Activated naive CD4-positive, alpha-beta T cell treated with anti-CD3 and anti-CD28 coated beads, Interleukin-2, amount 50 U/mL, for 72 hours (primary cell): ENCODE measurements around the gene FREM1. TPM values are rescaled to one million over a fixed set of nuclear protein-coding genes. Genes with fewer than 3 reads are reported as not detected.

Experiments
- ATAC-seq, 2 donors: fragments of 150-1000 bp; cut with Tn5 transposase; 2 replicates each; pipeline ENCODE4 v1.10.0; 2021; ENCODE audit warnings: mild to moderate bottlenecking in 2 of 2, moderate library complexity in 2 of 2
- DNase-seq, 2 donors: peaks; one replicate each; pipeline ENCODE4 v3.0.0; 2021 to 2022; ENCODE audit warnings: low spot score in 2 of 2
- H3K27ac Mint-ChIP-seq, 2 donors: one replicate each; pipeline ENCODE4 v1.8.0; 2022; ENCODE audit warnings: mild to moderate bottlenecking in 2 of 2, mixed read lengths in 2 of 2
- H3K36me3 Mint-ChIP-seq, 2 donors: one replicate each; pipeline ENCODE4 v1.8.0; 2022; ENCODE audit warnings: mixed read lengths in 2 of 2
- H3K9me3 Mint-ChIP-seq, 2 donors: one replicate each; pipeline ENCODE4 v1.8.0; 2022; ENCODE audit warnings: mixed read lengths in 2 of 2
- total RNA-seq, 2 donors: library from RNA; stranded (reverse); gene quantifications; one replicate each; pipeline ENCODE4 v1.2.3, GENCODE V29; 2022

FREM1 gene
- total RNA-seq, 2 donors from 2014 or later: 0.23 TPM; not detected in 1

GRCh38 chr9:14863402-14863801 lies 46.8 kb downstream of the FREM1 start:
- H3K27ac Mint-ChIP-seq: no peak overlapping the region
- H3K9me3 Mint-ChIP-seq: no peaks in the 10 kb centered on the region
- DNase-seq (no peak), ATAC-seq (no peak)
- H3K36me3 Mint-ChIP-seq: no peaks in the 10 kb centered on the region

GRCh38 chr9:14857449-14858305 lies 52.6 kb downstream of the FREM1 start:
- ATAC-seq: no peak

GRCh38 chr9:14849851-14850250 lies 60.4 kb downstream of the FREM1 start:
- H3K9me3 Mint-ChIP-seq: peaks cover 0 to 3% of the 10 kb centered on the region in 2 donors
- no peaks in the 10 kb centered on the region for H3K36me3 Mint-ChIP-seq
- DNase-seq (no peak), ATAC-seq (no peak)
- no peak overlapping the region for H3K27ac Mint-ChIP-seq

More at GRCh38 chr9:14857449-14858305, 52.6 kb downstream of the FREM1 start:
- Mint-ChIP-seq H3K9me3 (no peaks in the 10 kb centered on the region), H3K36me3 (no peaks in the 10 kb centered on the region), H3K27ac (no peak overlapping the region)
- DNase-seq: no peak

- H3K9me3 Mint-ChIP-seq: peaks cover 0 to 3% of the 10 kb centered on the region in 2 donors
These were observed 60.9 kb downstream of the FREM1 start for GRCh38 chr9:14849296-14849695.

GRCh38 chr9:14846871-14847311 lies 63.3 kb downstream of the FREM1 start:
- H3K36me3 Mint-ChIP-seq: no peaks in the 10 kb centered on the region
- no peak overlapping the region for H3K27ac Mint-ChIP-seq
- ATAC-seq (peak; percentile 80 to 90), DNase-seq (peak in 1 of 2 donors; percentile 79)
- H3K9me3 Mint-ChIP-seq: peaks cover 0 to 3% of the 10 kb centered on the region in 2 donors

More at GRCh38 chr9:14849296-14849695, 60.9 kb downstream of the FREM1 start:
- Mint-ChIP-seq H3K27ac (no peak overlapping the region), H3K36me3 (no peaks in the 10 kb centered on the region)
- DNase-seq (no peak), ATAC-seq (no peak)

- Mint-ChIP-seq H3K9me3 (peaks cover 0 to 3% of the 10 kb centered on the region in 2 donors), H3K27ac (no peak overlapping the region), H3K36me3 (no peaks in the 10 kb centered on the region)
- ATAC-seq (no peak), DNase-seq (no peak)
These were observed 67.1 kb downstream of the FREM1 start for GRCh38 chr9:14843163-14843562.

- DNase-seq: no peak
- Mint-ChIP-seq H3K27ac (no peak overlapping the region), H3K36me3 (no peaks in the 10 kb centered on the region), H3K9me3 (peaks cover 0 to 3% of the 10 kb centered on the region in 2 donors)
- no peak for ATAC-seq
These were observed 68.0 kb downstream of the FREM1 start for GRCh38 chr9:14842269-14842668.

- H3K9me3 Mint-ChIP-seq: no peaks in the 10 kb centered on the region
- ATAC-seq: no peak
- no peaks in the 10 kb centered on the region for H3K36me3 Mint-ChIP-seq
- H3K27ac Mint-ChIP-seq: no peak overlapping the region
- DNase-seq: no peak
These were observed 71.5 kb downstream of the FREM1 start for GRCh38 chr9:14838701-14839100.

GRCh38 chr9:14836885-14837284 lies 73.3 kb downstream of the FREM1 start:
- H3K9me3 Mint-ChIP-seq: no peaks in the 10 kb centered on the region
- no peak overlapping the region for H3K27ac Mint-ChIP-seq
- ATAC-seq: no peak
- H3K36me3 Mint-ChIP-seq: no peaks in the 10 kb centered on the region
- DNase-seq: no peak

GRCh38 chr9:14831661-14832060 lies 78.6 kb downstream of the FREM1 start:
- DNase-seq (no peak), ATAC-seq (no peak)
- H3K27ac Mint-ChIP-seq: no peak overlapping the region
- H3K9me3 Mint-ChIP-seq: peaks cover 5 to 6% of the 10 kb centered on the region in 2 donors
- H3K36me3 Mint-ChIP-seq: no peaks in the 10 kb centered on the region

- no peak for ATAC-seq
- no peaks in the 10 kb centered on the region for H3K36me3 Mint-ChIP-seq
- peaks cover 5 to 6% of the 10 kb centered on the region in 2 donors for H3K9me3 Mint-ChIP-seq
- no peak overlapping the region for H3K27ac Mint-ChIP-seq
- DNase-seq: no peak
These were observed 79.2 kb downstream of the FREM1 start for GRCh38 chr9:14831074-14831473.

- ATAC-seq: no peak
- H3K9me3 Mint-ChIP-seq: peaks cover 5 to 6% of the 10 kb centered on the region in 2 donors
- H3K36me3 Mint-ChIP-seq: no peaks in the 10 kb centered on the region
- DNase-seq: no peak
- H3K27ac Mint-ChIP-seq: no peak overlapping the region
These were observed 80.2 kb downstream of the FREM1 start for GRCh38 chr9:14830057-14830456.

- ATAC-seq (no peak), DNase-seq (no peak)
- H3K27ac Mint-ChIP-seq: no peak overlapping the region
- peaks cover 5 to 6% of the 10 kb centered on the region in 2 donors for H3K9me3 Mint-ChIP-seq
- H3K36me3 Mint-ChIP-seq: no peaks in the 10 kb centered on the region
These were observed 81.0 kb downstream of the FREM1 start for GRCh38 chr9:14829204-14829603.

- no peak for DNase-seq
- no peaks in the 10 kb centered on the region for H3K36me3 Mint-ChIP-seq
- ATAC-seq: no peak
- H3K9me3 Mint-ChIP-seq: peaks cover 5 to 6% of the 10 kb centered on the region in 2 donors
- H3K27ac Mint-ChIP-seq: no peak overlapping the region
These were observed 82.4 kb downstream of the FREM1 start for GRCh38 chr9:14827805-14828204.

- H3K27ac Mint-ChIP-seq: no peak overlapping the region
These were observed 85.7 kb downstream of the FREM1 start for GRCh38 chr9:14824481-14824880.

GRCh38 chr9:14823800-14824199 lies 86.4 kb downstream of the FREM1 start:
- no peak overlapping the region for H3K27ac Mint-ChIP-seq
- no peaks in the 10 kb centered on the region for H3K9me3 Mint-ChIP-seq
- no peak for ATAC-seq

More at GRCh38 chr9:14824481-14824880, 85.7 kb downstream of the FREM1 start:
- ATAC-seq: no peak
- Mint-ChIP-seq H3K36me3 (no peaks in the 10 kb centered on the region), H3K9me3 (peaks cover 0 to under 1% of the 10 kb centered on the region in 2 donors)
- DNase-seq: no peak

GRCh38 chr9:14822666-14823065 lies 87.6 kb downstream of the FREM1 start:
- ATAC-seq (no peak), DNase-seq (no peak)
- Mint-ChIP-seq H3K36me3 (no peaks in the 10 kb centered on the region), H3K27ac (no peak overlapping the region), H3K9me3 (no peaks in the 10 kb centered on the region)

More at GRCh38 chr9:14823800-14824199, 86.4 kb downstream of the FREM1 start:
- DNase-seq: no peak
- no peaks in the 10 kb centered on the region for H3K36me3 Mint-ChIP-seq

GRCh38 chr9:14819183-14819582 lies 91.0 kb downstream of the FREM1 start:
- DNase-seq (no peak), ATAC-seq (no peak)
- Mint-ChIP-seq H3K36me3 (no peaks in the 10 kb centered on the region), H3K27ac (no peak overlapping the region), H3K9me3 (no peaks in the 10 kb centered on the region)
